GM21528 (cell line): ENCODE data around the gene ETS2.

Experiments used
- ATAC-seq: cut with Tn5 transposase; IDR thresholded peaks from one replicate; pipeline ENCODE4 v1.9.1; 2021; ENCODE audit warnings: mild to moderate bottlenecking, moderate library complexity; ENCODE audit not compliant: unreplicated experiment, low FRiP score

The ETS2 gene

DNA sequence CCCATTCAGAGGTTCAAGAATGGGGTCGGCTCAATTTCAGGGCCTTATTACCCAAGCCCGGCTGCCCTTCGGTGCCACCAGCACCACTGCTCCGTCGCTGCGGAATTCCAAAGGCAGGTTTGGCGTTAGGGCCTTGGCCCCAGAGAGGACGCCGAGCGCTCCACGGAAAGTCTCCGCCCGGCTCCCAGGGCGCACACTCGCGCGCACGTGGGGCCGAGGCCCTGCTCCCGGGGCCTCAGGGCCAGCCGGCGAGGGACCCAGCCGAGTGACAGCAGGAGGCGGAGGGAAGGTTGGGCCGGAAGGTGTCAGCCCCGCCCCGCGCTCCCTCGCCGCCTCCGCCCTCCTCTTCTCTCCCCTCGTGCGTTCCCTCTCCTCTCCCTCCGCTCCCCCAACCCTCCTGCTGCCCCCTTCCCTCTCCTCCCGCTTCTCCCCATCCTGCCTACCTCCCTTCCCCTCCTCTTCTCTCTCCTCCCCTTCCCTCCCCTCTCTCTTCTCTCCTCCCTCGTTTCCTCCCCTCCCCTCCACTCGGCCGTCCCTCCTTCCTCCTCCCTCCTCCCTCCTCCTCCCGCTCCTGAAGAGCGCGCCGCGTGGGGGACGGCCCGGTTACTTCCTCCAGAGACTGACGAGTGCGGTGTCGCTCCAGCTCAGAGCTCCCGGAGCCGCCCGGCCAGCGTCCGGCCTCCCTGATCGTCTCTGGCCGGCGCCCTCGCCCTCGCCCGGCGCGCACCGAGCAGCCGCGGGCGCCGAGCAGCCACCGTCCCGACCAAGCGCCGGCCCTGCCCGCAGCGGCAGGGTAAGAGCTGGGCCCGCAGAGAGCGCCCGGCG is at the start of gene ETS2:
Gene ETS2 (plus strand): TSS at position 602 of the 825 bp plus-strand sequence. CDS start 4,106 bp downstream, outside the sequence.
- ATAC-seq: peak; percentile 64

DNA sequence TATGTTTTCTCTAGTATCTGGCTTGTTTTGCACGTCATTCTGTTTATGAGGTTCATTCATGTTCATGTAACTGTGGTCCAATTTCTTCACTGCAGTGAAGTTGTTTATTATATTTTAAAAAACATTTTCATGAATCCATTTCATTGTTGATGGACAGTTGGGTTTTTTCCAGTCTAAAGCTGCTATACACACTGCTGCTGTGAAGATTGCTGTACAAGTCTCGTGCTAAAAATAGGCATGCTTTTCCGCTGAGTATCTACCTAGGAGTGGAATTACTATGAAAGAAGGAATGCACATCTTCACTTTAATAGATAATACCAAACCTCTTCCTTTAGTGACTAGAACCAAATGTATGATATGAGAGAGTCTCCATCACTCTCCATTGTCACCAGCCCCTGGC is 49.0 kb upstream of the ETS2 start:
- no peak for ATAC-seq

DNA sequence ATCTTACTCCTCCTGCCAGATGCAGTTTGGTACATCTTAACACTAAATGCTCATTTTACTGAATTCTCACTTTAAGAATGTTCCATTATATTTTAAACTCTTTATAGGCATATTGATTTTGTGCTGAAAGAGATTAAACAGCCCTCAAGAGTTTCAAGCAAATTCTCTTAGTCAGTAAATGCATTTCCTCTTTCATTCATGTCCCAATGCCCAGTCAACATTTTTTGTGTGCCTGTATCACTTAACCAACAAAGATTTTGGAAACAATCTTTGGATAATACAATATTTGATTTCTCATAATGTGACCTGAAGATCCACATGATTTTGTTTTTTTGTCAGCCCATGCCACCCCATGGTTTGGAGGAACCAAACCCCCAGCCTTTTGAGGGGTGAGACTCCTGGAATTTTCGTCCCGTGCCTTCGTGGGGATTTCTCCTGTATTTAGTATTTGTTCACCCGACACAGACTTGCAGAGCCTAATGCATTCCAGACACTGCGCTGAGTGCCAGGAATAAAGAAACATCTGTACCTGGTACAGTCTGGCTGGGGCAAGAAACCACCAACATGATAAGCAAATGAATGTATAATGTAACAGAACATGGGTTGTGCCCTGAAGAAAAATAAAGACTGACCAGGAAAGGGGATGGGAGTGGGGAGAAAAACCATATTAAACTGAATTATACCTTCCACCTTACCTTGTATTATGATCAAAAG is 47.1 kb upstream of the ETS2 start:
- no peak for ATAC-seq

DNA sequence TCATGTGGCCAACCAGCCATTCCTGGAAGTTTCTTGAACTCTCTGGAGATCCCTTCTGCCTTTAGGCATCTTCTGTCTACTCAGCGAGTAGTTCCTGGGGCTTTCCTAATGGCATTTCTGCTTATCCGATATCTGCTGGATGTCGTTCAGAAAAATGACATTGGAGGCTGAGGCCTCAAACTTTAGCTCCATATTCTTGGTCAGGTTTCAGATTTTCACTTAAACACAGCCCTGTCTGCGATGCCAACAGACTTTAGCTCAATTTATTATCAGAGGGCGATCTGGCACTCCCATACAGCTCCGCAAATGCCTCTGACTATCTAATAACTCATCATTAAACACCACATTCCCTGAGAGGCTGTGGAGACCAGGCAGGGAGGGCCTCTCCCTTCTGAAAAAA is 46.3 kb upstream of the ETS2 start:
- no peak for ATAC-seq

DNA sequence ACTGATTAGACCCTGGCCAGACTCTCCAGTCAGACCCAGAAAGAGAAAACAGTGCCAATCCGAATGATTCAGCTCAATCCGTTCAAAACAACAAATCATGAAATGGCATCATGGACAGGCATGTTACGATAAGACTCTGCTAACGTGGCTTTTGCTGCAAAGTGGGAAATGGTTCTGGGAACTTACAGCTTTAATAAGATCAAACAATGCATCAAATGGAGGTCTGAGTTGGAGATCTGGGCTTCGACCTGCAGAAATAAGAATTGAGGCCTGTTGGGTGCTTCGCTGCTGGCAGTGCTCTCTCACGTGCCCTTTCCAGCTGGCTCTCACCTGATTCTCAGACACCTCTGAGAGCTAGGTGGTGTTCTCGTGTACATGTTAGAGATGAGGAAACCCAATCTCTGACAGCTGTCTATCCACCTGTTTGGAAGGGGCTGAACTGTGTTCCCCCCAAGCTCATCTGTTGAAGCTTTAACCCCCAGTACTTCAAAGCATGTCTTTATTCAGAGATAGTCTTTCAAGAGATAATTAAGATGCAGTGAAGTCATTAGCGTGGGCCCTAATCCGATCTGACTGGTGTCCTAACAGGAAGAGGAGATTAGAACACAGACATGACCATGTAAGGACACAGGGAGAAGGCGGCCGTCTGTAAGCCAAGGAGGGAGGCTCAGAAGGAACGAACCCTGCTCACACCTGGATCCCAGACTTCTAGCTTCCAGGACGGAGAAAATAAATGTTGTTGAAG is 45.5 kb upstream of the ETS2 start:
- ATAC-seq: no peak

DNA sequence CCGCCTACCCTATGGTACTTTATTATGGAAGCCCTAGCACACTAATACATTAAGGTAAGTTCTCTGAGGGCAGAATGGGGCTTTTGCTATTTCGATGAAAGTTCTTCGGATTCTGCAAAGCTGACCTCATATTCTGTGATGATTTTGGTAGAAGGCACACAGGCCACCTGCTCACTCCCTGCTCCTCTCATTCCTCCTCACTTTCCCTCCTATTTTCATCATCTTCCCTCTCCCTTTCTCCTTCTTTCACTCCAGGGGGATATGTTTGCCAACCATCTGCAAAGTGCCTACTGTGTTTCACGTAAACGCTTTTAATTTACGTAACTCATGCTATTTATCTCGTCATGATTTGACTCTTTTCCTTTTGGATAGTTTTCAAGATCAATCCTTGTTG is 45.0 kb upstream of the ETS2 start:
- no peak for ATAC-seq

DNA sequence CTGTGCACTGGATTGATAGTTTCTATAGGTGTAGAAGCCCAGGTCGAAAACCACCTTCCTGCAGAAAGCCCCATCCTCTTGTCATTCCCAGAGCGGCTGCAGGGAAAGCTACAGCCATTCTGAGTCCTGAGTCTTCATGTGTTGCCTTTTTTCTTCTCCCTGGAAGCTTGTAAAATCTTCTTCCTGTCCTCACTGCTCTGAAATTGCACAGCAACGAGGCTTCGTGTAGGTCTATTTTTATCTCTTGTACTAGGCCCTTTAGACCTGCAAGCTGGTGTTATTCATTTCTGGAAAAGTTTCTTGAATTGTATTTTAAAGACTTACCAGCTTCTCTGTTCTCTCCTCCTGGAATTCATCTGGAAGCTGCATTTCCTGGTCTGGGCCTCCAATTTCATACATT is 44.2 kb upstream of the ETS2 start:
- no peak for ATAC-seq

DNA sequence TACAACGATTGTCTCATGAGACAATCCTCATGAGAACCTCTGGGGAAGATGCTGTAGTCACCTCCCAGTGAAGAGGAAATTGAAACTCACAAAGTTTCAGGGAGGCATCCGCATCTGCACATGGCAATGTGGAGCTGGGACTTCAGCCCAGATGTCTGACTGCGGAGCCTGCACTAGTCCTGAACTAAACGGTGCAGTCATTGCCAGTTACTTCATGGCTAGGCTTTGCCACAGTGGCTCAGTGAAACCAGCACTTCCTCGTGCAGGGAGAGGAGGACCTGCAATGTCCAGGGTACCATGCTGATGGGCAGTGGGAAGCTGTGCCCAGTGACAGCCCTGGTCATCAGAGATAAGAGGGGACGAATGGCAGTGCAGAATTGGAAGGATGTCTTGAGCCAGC is 40.7 kb upstream of the ETS2 start:
- ATAC-seq: no peak

DNA sequence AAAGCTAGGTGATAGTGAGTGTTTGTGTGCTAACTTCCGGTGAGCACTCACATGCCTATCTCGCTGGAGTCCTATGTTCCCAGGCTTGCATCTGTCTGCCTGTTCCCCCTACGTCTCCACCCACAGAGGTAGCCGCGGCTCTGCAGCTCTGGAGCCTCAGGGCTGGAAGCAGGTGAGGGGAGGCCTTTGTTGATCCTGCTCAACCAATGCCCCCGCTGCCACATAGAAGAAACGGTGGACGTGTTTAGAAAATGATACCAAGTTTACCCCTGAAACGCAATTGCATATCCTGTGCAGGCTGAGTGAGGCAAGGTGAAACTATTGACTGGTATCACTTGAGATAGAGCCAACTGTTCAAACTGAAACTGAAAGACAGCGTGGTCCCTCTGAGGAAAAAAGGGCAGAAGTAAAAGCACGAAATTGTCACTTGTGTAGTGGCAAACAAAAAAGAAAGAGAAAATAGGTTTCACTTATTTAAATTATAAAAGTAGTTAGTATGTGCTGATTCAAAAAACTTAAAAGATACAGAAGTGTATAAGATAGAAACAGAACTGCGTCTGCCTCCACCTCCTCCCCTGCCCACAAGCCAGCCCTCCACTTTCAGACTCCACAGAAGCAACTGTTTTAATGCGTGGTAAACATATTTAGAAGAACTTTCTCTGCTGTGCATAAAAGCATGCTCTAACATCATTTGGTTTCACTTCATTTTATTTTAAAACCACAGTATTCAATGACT is 38.6 kb upstream of the ETS2 start:
- ATAC-seq: peak; percentile 96

DNA sequence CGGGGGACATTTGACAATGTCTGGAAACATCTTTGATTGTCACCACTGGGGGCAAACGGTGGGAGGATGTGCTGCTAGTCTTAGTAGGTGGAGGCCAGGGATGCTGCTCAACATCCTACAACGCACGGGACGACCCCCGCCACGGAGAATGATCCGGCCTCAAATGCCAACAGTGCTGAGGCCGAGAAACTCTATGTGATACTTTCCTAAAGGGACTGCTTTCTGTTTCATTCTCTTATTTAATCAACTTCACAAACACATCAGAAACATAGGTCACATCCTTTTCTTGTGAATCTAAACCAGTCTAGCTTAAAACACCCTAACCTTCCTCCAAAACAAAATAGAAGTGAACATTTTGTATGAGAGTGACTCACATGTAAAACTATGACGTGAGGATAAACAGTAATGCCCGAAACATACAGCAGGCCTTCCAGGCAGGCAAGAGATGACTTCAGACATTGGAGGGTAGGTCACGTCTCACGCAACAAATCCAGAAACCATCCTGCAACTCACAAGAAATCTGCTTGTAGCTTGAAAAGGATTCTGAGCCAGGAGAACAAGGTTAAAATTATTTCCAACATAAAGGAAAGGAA is 37.2 kb upstream of the ETS2 start:
- no peak for ATAC-seq

DNA sequence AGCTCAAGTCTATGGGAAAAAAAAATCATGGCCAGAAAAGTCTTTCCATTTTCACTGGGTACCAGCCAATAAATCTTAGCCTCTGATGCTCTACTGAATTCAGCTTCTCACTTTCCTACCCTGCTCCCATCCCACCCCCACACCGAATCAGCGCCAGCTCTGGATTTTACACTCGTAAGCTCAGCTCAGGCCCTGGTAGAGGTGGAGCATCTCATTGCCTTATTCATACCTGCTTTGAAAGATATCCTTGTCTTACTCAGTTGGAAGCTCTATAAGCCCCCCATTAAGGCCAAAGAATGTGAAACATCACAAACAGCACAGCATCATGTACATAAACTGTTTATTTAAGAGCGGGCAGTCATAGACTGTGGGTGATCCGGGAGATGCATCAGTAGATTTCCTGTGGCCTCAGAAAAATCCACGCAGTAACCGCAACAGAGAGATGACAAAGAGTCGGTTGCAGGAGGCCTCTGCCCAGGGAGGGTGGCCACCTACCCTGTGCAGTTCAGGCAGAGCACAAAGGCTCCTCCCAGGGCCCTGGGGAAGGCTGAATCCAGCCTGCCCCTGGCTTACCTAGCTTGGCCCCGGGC is 36.4 kb upstream of the ETS2 start:
- ATAC-seq: no peak

DNA sequence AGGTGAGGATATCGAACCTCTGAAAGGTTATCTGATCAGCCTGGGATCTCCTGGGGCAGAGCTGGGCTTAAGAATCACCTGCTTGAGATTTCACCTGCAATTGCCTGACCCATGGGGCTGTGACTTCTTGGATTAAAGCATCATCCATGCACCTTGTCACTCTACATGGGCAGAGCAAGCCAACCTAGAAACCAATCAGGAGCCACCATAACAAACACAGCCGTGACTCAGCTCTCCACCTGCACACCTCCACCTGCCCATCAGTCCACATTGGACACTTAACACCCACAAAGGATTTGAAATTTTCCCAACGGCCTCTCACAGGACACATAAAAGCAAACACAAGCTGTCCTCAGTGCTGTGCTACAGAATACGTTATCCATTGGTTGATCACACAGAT is 35.1 kb upstream of the ETS2 start:
- no peak for ATAC-seq

DNA sequence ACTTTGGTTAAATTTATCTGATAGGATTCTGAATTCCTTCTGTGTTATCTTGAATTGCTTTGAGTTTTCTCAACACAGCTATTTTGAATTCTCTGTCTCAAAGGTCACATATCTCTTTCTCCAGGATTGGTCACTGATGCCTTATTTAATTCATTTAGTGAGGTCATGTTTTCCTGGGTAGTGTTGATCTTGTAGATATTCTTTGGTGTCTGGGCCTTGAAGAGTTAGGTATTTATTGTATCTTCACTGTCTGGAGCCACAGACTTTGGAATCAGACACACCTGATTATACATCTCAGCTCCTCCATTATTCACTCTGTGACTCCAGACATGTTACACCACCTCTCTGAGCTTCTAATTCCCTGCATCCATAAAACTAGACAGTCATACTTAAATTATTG is 34.2 kb upstream of the ETS2 start:
- ATAC-seq: no peak

DNA sequence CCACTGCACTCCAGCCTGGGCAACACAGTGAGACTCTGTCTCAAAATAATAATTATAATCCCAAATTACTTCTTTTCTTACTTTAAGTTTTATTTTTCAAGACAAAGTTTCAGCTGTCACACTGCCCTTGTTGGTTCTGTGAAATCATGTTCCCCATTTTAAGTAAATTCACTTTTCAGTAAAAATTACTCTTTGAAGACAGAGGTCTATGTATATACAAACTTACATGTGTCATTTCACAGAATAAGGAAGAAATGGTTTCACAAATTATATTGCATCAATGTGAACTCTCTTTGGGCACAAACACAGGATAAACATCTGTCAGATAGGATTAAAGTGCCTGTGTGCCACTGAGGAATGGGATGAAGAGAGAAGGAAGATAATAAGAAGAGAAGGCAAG is 33.1 kb upstream of the ETS2 start:
- no peak for ATAC-seq

DNA sequence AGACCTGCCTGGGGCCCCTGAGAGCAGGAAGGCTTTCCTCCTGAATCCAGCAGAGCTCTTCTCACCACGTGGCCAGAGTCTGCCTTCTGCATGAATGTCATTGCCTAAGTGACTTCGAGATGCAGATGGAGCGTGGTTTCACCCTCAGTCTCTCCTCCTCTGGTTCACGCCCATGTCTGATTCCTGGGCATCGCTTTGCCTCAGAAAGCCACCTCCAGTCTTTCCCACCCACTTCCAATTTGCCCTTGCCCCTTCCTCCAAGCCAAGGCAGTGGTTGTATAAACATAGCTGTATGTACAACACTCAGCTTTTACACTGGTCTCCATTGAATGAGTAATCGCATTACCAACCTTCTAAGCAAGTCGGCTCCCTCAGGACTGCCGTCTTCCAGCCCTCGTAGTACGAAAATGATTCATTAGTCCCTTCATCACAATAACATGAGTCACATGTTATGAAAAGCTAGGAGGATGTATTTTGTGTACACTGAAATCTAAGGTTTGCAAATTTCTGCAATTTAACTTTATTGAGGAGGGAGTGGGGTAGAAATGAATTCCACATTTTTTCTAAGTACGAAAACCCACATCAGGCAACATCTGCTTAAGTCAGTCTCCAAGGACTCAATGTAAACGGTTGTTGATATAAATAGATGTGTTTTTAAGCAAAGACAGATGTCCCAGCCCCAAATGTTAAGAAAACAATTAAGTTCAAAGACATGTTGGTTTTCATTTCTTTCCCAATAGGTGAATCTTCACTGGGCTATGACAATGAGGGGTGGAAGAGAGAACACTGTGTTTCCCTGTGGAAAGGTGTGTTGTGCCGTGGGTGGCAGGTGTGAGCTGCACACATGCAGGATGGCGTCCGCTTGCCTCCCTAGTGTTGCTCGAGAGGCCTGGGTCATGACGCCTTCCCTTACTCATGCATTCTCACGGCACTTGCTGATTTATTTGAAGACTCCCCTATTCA is 32.3 kb upstream of the ETS2 start:
- ATAC-seq: no peak

DNA sequence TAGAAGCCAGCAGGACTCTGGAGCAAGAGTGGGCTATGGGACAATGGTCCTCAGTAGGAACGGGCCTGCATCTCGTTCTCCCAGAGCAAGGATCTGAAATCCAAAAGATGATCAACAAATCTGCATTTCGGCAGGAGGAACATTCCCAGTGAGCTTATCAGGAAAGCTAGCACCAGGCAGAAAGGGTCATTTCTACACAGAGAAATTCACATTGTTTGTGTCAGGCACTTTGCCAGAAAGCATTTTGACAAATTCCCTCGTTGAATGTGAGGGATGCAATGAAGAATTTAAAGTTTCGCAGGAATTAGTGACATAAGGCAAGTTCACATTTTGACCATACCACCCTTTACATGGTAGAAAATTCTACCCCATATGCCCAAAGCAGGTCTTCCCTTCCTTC is 31.6 kb upstream of the ETS2 start:
- ATAC-seq: no peak

DNA sequence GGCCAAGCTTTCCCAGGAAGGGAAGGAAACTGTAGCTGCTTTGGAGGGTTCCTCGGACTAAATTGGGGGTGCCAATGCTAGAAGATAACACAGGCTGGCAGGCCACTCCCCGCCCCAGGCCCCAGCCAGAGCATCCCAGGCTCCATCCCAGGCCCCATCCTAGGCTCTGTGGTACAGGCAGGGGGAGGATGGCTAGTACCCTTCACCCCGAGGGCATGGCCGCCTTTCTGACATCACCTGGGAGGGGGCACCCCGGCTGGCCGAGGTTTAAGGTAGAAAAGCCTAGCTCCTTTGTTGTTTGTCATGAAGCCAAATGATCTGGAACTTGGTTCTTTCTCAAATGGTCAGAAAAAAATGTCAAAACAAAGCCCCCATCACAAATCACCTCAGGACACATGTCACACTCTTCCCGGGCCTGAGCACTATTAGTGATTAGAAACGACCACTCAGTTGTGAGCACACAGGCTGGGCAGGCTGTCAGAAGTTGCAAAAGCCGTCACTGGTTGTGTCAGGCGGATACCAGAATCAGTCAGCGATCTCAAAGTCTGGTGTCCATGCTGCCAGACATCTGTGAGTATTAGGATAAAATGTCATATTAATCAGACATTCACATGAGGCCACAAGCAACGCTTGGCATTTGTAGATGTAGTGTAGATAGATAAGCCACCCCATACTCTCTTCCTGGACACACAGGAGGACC is 31.0 kb upstream of the ETS2 start:
- no peak for ATAC-seq

DNA sequence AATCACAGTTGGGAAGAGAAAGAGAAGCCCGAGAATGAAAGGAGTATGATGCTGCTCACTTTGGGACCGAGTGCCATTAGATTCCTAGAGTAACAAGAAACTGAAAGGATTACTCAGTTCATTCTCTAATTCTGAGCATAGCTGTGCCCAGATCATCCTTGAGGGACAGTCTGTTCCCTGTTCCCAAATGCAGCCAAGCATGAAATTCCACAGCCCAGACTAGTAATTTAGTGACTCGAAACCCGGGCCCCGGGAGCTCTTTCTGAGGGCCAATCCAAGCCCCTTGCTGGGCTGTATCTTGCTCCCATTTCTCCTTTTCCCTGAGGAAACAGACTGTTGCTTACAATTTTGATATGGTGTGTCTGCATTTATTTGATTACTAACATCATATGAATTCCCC is 30.0 kb upstream of the ETS2 start:
- no peak for ATAC-seq
